Amniotic stem cell (primary cell): ENCODE data around the gene ZNF808.
"Not testable (repeated sequence)": the region's sequence is repeated elsewhere in the genome, so short reads cannot be mapped to it uniquely, and the experiment has no call there.

Experiments
- DNase-seq: peaks from one replicate; lab custom pipeline; 2025; lab: John Stamatoyannopoulos, UW

Gene ZNF808

DNA sequence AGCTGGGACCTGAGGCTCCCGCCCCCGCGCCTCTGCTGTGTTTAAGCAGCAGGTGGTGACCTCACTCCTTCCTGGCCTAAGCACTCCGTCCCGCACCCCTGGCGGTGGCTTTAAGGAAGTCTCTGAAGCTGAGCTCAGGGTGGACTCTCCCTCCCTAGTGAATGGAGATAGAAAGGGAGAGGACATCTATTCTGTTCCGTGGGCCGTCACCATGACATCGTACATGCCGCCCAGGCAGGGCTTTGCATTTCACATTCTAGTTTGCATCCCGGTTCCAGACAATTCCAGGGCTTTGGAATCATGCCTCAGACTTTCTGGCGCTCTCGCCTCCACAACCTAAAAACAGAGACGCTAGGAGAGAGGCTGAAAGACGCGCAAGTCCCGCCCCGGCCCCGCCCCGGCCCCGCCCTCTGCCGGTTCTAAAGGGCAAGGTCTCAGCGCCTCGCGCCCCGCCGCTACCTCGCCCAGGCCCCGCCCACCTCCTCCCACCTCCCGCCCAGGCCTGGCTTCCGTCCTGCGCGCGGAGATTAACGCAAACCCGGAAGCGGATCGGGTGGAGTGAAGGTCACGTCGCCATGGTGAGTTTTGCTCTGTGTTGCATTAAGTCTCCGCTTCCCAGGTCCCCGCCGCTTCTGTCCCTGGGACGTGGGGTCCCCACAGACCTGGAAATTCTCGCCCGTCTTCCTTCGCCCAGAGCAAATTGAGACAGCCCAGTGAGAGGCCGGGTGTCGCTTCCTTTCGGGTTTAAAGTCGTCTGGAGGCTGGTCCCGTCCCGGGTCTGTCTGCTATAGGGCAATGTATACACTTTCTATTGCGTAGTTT is at the start of gene ZNF808:
TSS of gene ZNF808 (plus strand) at position 535 of the 822 bp plus-strand sequence. CDS start 15,617 bp downstream, outside the sequence.
- peak; percentile 76 for DNase-seq

DNA sequence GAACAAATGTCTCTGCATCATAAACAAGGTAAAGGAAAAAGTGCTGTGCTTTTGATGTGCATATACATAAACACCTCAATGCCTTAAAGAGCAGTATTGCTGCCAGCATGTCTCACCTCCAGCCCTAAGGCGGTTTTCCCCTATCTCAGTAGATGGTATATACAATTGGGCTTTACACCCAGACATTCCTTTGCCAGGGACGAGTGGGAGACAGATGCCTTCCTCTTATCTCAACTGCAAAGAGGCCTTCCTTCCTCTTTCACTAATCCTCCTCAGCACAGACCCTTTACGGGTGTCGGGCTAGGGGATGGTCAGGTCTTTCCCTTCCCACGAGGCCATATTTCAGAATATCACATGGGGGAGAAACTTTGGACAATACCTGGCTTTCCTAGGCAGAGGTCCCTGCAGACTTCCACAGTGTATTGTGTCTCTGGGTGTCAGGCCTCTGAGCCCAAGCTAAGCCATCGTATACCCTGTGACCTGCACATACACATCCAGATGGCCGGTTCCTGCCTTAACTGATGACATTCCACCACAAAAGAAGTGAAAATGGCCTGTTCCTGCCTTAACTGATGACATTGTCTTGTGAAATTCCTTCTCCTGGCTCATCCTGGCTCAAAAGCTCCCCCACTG is 43.2 kb upstream of the ZNF808 start:
- not testable (repeated sequence) for DNase-seq

DNA sequence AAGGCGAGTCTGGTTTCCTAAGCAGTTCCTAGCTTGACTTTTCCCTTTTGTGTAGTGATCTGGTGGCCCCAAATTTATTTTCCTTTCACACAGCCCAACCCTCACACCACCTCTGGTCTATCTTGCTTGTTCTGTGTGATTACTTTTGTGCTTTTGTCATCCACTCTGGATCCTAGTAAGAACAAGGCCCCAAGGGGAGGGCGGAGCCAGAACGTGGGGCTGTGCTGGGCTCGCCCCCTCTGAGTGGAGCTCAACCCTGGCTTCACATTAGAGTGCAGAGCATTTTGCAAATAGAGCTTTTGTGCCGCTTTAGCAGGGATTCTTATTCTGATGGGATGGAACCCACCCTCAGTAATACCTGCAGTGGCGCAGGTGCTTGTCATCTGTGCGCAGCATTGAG is 42.4 kb upstream of the ZNF808 start:
- not testable (repeated sequence) for DNase-seq

DNA sequence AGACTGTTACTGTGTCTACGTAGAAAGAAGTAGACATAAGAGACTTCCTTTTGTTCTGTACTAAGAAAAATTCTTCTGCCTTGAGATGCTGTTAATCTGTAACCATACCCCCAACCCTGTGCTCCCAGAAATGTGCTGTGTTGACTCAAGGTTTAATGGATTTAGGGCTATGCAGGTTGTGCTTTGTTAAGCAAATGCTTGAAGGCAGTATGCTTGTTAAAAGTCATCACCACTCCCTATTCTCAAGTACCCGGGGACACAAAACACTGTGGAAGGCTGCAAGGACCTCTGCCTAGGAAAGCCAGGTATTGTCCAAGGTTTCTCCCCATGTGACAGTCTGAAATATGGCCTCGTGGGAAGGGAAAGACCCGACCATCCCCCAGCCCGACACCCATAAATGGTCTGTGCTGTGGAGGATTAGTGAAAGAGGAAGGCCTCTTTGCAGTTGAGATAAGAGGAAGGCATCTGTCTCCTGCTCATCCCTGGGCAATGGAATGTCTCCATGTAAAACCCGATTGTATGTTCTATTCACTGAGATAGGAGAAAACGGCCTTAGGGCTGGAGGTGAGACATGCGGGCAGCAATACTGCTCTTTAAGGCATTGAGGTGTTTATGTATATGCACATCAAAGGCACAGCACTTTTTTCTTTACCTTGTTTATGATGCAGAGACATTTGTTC is 41.8 kb upstream of the ZNF808 start:
- DNase-seq, result not testable (repeated sequence)

DNA sequence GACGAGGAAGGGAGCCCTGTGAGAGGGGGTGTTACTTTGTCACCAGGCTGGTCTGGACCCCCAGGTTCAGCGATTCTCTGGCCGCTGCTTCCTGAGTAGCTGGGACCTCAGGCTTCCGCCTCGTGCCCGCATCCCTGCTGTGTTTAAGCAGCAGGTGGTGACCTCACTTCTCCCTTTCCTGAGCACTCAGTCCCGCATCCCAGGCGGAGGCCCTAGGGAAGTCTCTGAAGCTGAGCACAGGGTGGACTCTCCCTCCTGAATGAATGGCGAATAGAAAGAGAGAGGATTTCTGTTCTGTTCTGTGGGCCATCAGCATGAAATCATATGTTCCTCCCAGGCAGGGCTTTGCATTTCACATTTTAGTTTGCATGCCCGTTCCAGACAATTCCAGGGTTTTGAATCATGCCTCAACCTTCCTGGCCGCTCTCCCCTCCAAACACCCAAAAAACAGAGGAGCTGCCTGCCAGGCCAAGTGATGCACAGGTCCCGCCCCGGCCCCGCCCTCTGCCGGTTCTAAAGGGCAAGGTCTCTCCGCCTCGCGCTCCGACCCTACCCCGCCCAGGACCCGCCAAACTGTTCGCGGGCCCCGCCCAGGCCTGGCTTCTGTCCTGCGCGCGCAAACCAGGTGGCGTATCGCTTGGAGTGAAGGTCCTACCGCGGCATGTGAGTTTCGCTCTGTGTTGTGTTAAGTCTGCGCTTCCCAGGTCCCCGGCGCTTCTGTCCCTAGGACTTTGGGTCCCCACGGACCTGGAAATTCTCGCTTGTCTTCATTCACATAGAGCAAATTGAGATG is 35.1 kb upstream of the ZNF808 start:
- no peak for DNase-seq

DNA sequence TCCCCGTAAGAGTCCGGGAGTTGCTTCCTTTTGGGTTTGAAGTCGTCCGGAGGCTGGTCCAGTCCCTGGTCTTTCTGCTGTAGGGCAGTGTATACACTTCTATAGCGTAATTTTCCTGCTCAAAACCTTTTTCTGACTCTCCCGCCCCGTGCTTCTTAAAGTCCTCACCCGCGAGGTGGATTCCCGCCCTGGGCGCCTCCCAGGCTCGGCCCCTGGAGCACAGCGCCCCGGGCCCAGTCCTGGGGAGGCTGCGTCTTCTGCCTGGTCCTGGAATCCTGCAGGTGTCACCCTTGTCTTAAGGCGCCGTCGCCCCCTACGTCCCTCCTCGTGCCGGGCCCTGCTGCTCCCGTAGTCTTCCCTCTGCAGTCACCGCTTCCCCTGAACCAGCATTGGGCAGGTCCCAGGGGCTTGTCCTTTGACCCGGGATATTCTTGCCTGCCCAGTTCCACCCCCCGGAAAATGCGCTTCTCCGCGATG is 34.4 kb upstream of the ZNF808 start:
- DNase-seq, result no peak

GRCh38 chr19:52494518-52494917 is 33.0 kb upstream of the ZNF808 start:
- no peak for DNase-seq

GRCh38 chr19:52498571-52498970 is 28.9 kb upstream of the ZNF808 start:
- no peak for DNase-seq

DNA sequence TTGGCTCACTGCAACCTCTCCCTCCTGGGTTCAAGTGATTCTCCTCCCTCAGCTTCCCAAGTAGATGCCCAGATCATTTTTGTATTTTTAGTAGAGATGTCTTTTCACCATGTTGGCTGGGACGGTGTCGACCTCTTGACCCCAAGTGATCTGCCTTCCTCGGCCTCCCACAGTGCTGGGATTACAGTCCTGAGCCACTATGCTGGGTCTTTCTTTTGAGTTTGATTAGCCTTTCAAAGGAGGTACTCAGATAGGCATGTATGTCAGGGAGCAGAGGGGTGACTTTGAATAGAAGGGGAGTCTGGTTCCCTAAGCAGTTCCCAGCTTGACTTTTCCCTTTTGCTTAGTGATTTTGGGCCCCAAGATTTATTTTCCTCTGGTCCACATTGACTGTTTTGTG is 27.0 kb upstream of the ZNF808 start:
- not testable (repeated sequence) for DNase-seq

DNA sequence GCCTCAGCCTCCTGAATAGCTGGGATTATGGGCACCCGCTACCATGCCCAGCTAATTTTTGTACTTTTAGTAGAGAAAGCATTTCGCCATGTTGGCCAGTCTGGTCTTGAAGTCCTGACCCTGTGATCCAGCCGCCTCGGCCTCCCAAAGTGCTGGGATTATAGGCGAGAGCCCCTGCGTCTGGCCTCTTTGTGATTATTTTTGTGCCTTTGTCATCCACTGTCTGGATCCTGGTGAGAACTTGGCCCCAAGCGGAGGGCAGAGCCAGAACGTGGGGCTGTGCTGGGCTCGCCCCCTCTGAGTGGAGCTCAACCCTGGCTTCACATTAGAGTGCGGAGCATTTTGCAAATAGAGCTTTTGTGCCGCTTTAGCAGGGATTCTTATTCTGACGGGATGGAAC is 26.5 kb upstream of the ZNF808 start:
- not testable (repeated sequence) for DNase-seq

- no peak for DNase-seq
Observed at GRCh38 chr19:52507266-52507665, 20.2 kb upstream of the ZNF808 start.

- no peak for DNase-seq
Observed at GRCh38 chr19:52516191-52516590, 11.3 kb upstream of the ZNF808 start.

GRCh38 chr19:52518646-52519045 is 8.8 kb upstream of the ZNF808 start:
- DNase-seq, result no peak

GRCh38 chr19:52519175-52519574 is 8.3 kb upstream of the ZNF808 start:
- DNase-seq, result not testable (repeated sequence)

DNA sequence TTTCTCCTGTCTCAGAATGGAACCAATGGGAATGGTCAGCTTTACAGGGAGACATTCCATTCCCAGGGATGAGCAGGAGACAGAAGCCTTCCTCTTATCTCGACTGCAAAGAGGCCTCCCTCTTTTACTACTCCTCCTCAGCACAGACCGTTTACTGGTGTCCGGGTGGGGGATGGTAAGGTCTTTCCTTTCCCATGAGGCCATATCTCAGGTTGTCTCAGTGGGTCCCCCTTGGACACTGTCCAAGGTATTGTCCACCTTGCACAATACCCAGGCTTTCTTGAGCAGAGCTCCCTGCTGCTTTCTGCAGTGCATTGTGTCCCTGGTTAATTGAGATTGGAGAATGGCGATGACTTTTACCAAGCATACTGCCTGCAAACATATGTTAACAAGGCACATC is 7.5 kb upstream of the ZNF808 start:
- no peak for DNase-seq

GRCh38 chr19:52522551-52522950 is 4.9 kb upstream of the ZNF808 start:
- DNase-seq, result no peak

DNA sequence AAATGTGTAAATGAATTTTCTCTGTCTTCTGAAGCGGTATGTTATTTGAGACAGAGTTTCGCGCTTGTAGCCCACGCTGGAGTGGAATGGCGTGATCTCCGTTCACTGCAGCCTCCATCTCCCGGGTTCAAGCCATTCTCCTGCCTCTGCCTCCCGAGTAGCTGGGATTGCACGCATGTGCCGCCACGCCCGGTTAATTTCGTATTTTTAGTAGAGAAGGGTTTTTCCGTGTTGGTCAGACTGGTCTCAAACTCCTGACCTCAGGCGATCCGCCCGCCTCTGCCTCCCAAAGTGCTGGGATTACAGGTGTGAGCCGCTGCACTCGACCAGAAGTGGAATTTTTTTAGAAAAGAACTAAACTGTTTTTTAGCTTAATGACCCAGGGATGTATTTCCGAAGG is 3.4 kb upstream of the ZNF808 start:
- DNase-seq, result no peak

GRCh38 chr19:52527956-52528351 is 486 bp downstream of the ZNF808 start:
- no peak for DNase-seq

DNA sequence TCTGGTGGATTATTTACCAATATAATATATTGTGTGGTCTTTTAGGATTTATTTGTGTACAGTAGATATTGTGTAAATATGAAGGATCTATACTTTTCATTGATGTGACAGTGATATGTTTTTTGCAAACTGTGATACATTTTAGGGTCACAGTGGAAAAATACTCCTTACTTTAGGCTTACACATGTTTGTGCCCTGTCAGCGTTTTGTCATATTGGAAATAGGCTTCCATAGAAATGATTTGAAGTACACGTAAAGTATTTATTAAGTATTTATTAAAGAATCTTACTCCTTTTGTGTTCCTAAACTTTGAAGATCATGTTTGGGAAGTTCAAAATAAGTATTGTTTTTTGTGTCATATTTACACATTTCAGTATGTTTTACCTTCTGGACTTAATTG is 5.0 kb downstream of the ZNF808 start:
- DNase-seq, result no peak

GRCh38 chr19:52533901-52534300 is 6.4 kb downstream of the ZNF808 start:
- DNase-seq, result no peak

DNA sequence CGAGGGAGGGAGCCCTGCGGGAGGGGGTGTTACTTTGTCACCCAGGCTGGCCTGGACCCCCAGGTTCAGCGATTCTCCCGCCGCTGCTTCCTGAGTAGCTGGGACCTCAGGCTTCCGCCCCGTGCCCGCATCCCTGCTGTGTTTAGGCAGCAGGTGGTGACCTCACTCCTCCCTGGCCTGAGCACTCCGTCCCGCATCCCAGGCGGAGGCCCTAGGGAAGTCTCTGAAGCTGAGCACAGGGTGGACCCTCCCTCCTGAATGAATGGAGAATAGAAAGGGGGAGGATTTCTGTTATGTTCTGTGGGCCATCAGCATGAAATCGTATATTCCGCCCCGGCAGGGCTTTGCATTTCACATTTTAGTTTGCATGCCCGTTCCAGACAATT is 7.9 kb downstream of the ZNF808 start:
- DNase-seq, result not testable (repeated sequence)
